ENCODE results near the gene PASK. TPM values are rescaled to one million over a fixed set of nuclear protein-coding genes. Genes with fewer than 3 reads are reported as not detected.

The PASK gene
- total RNA-seq, 2 experiments from 2014 or later = 71.3 to 74.8 TPM

DNA sequence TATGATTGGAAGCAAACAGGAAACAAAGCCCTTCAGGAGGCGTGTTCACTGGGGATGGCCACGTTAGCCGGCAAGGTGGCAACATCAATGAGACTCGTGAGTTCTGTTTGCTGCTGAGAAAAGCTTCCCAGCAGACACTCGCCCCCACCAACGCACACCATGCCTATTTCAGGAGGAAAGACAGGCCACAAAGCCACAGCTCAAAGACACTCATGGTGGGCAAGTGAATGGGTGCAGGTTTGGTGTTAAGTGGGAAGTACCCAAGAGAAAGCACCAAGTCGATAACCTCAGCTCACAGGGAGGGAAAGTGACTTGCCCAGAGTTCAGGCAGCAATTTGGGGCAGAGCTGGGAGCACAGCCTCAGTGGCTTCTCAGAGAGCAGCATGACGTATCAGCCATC is 36.7 kb downstream of the PASK start:
- intact Hi-C loops (cut with micrococcal nuclease) = no loop called here
- Mint-ChIP-seq H3K27me3 (no peaks in the 10 kb centered on the region), H3K27ac (peak overlapping the region; percentile 93), H3K9me3 (no peaks in the 10 kb centered on the region), H3K4me3 (peak overlapping the region; percentile 81), H3K36me3 (ENCODE audit: low read depth) (peaks cover 45% of the 10 kb centered on the region), H3K4me1 (ENCODE audit: low read depth) (peaks cover 42% of the 10 kb centered on the region)
- DNase-seq = peak; percentile 85
- CTCF ChIA-PET = interaction anchor here (1.4 to 2.0 kb wide), 3 partner anchors 10 to 34 kb away, joined by 5 read pairs; partner anchors contain the start of gene MTERF4
- TF ChIP-seq CTCF (IDR thresholded peaks at IDR 0.05) = no peak
- ATAC-seq = peak; percentile 51
- POLR2A ChIA-PET = interaction anchor here (0.8 to 4.7 kb wide), 6 partner anchors 9 to 103 kb away, joined by 3 to 38 read pairs (median 6); partner anchors contain the start of genes MTERF4 and PASK

- peaks cover 44% of the 10 kb centered on the region for H3K36me3 Mint-ChIP-seq (ENCODE audit: low read depth)
- DNase-seq = peak; percentile 28
- H3K4me3 Mint-ChIP-seq = peak overlapping the region; percentile 81
- intact Hi-C loops (cut with micrococcal nuclease) = no loop called here
- peak overlapping the region; percentile 93 for H3K27ac Mint-ChIP-seq
- no peaks in the 10 kb centered on the region for H3K9me3 Mint-ChIP-seq
- H3K4me1 Mint-ChIP-seq (ENCODE audit: low read depth) = peaks cover 47% of the 10 kb centered on the region
- ChIA-PET CTCF (interaction anchor here (1.4 to 2.0 kb wide), 2 partner anchors 9 to 12 kb away, joined by 5 read pairs; partner anchors contain the start of gene MTERF4), POLR2A (interaction anchor here (0.9 to 4.7 kb wide), 4 partner anchors 11 to 102 kb away, joined by 4 to 38 read pairs (median 16); partner anchors contain the start of genes MTERF4 and PASK)
- no peaks in the 10 kb centered on the region for H3K27me3 Mint-ChIP-seq
- no peak for ATAC-seq
- TF ChIP-seq CTCF (IDR thresholded peaks at IDR 0.05) = no peak
These were observed 37.2 kb downstream of the PASK start for GRCh38 chr2:241112046-241112445.

- H3K27me3 Mint-ChIP-seq = no peaks in the 10 kb centered on the region
- DNase-seq (peak; percentile 52), ATAC-seq (peak; percentile 40)
- H3K4me3 Mint-ChIP-seq = peak overlapping the region; percentile 81
- H3K9me3 Mint-ChIP-seq = no peaks in the 10 kb centered on the region
- peaks cover 40% of the 10 kb centered on the region for H3K36me3 Mint-ChIP-seq (ENCODE audit: low read depth)
- CTCF ChIA-PET = no interaction called here
- TF ChIP-seq CTCF (IDR thresholded peaks at IDR 0.05) = no peak
- POLR2A ChIA-PET = interaction anchor here (2.9 to 4.7 kb wide), 3 partner anchors 10 to 38 kb away, joined by 11 to 38 read pairs (median 24); partner anchors contain the start of genes MTERF4, PASK and PPP1R7
- peaks cover 47% of the 10 kb centered on the region for H3K4me1 Mint-ChIP-seq (ENCODE audit: low read depth)
- intact Hi-C loops (cut with micrococcal nuclease) = no loop called here
- H3K27ac Mint-ChIP-seq = peak overlapping the region; percentile 93
These were observed 37.8 kb downstream of the PASK start for GRCh38 chr2:241111440-241111805.

GRCh38 chr2:241110607-241111439 is 38.4 kb downstream of the PASK start:
- ChIA-PET POLR2A (interaction anchor here (0.9 to 4.7 kb wide), 5 partner anchors 10 to 203 kb away, joined by 3 to 38 read pairs (median 11); partner anchors contain the start of genes MTERF4, PASK and PPP1R7), CTCF (no interaction called here)
- intact Hi-C loops (cut with micrococcal nuclease) = no loop called here
- Mint-ChIP-seq H3K27ac (peak overlapping the region; percentile 93), H3K4me1 (ENCODE audit: low read depth) (peaks cover 50% of the 10 kb centered on the region), H3K9me3 (no peaks in the 10 kb centered on the region), H3K36me3 (ENCODE audit: low read depth) (peaks cover 39% of the 10 kb centered on the region), H3K27me3 (no peaks in the 10 kb centered on the region), H3K4me3 (peak overlapping the region; percentile 81)
- ATAC-seq (peak; percentile 50), DNase-seq (peak; percentile 42)
- TF ChIP-seq CTCF (IDR thresholded peaks at IDR 0.05) = no peak

Data from activated CD8-positive, alpha-beta T cell treated with anti-CD3 and anti-CD28 coated beads for 36 hours (primary cell).